ENCODE results near the gene AVL9. TPM values are rescaled to one million over a fixed set of nuclear protein-coding genes. Genes with fewer than 3 reads are reported as not detected.
"Not testable (repeated sequence)": the region's sequence is repeated elsewhere in the genome, so short reads cannot be mapped to it uniquely, and the experiment has no call there.

The AVL9 gene
- total and polyA plus RNA-seq, 2 donors (not counting 1 experiment from before 2014, with no cell fraction given) = 15.4 to 48.0 TPM

GRCh38 chr7:32634798-32635393, 139.6 kb downstream of the AVL9 start:
- H3K27me3 Mint-ChIP-seq; H3K9ac ChIP-seq (ENCODE audit: low read length); H3K4me3 Mint-ChIP-seq; H3K9me3 Mint-ChIP-seq (ENCODE audit: insufficient read depth); CTCF ChIA-PET; intact Hi-C loops (cut with micrococcal nuclease); H3K4me2 ChIP-seq (replicated peaks; ENCODE audit: low read depth, low read length, poor library complexity, severe bottlenecking); H3K36me3 ChIP-seq (replicated peaks in 1 of 2; ENCODE audit: control extremely low read depth in 1 of 2, control insufficient read depth in 1 of 2, extremely low read depth in 1 of 2, insufficient read depth in 2 of 2, low read length in 1 of 2); DNase-seq; POLR2A ChIA-PET; ATAC-seq (ENCODE audit: low read depth); H2AFZ ChIP-seq (ENCODE audit: insufficient read depth, low read depth, low read length, poor library complexity, severe bottlenecking); H3K4me3 ChIP-seq (ENCODE audit: control extremely low read depth in 1 of 5, extremely low read depth in 1 of 5, insufficient read depth in 1 of 5, low read depth in 2 of 5, low read length in 4 of 5); H3K27me3 ChIP-seq (replicated peaks in 1 of 4; ENCODE audit: control extremely low read depth in 1 of 4, control insufficient read depth in 3 of 4, insufficient read depth in 4 of 4, low read length in 3 of 4); H3K9me3 ChIP-seq (ENCODE audit: control extremely low read depth in 1 of 3, control insufficient read depth in 2 of 3, insufficient read depth in 1 of 3, low read length in 2 of 3); H3K27ac ChIP-seq (ENCODE audit: low read length in 2 of 2); H3K79me2 ChIP-seq (ENCODE audit: control insufficient read depth, insufficient read depth, low read length); H4K20me1 ChIP-seq (ENCODE audit: control insufficient read depth, insufficient read depth, low read length, poor library complexity, severe bottlenecking); H3K27ac Mint-ChIP-seq: not testable (repeated sequence)
- H3K4me1 Mint-ChIP-seq = peaks cover 32% of the 10 kb centered on the region
- H3K4me1 ChIP-seq (ENCODE audit: control insufficient read depth in 2 of 2, insufficient read depth in 2 of 2, low read length in 2 of 2) = peaks cover 19 to 22% of the 10 kb centered on the region in 2 donors
- WGBS (ENCODE audit: insufficient coverage) = no CpG with 5 or more reads among the region's 1 CpG

GRCh38 chr7:32636725-32637462, 141.6 kb downstream of the AVL9 start:
- ATAC-seq (ENCODE audit: low read depth); H3K27ac Mint-ChIP-seq; H3K79me2 ChIP-seq (ENCODE audit: control insufficient read depth, insufficient read depth, low read length); H3K27me3 ChIP-seq (replicated peaks in 1 of 4; ENCODE audit: control extremely low read depth in 1 of 4, control insufficient read depth in 3 of 4, insufficient read depth in 4 of 4, low read length in 3 of 4); H3K4me3 Mint-ChIP-seq; H3K4me2 ChIP-seq (replicated peaks; ENCODE audit: low read depth, low read length, poor library complexity, severe bottlenecking); H2AFZ ChIP-seq (ENCODE audit: insufficient read depth, low read depth, low read length, poor library complexity, severe bottlenecking); H3K4me3 ChIP-seq (ENCODE audit: control extremely low read depth in 1 of 5, extremely low read depth in 1 of 5, insufficient read depth in 1 of 5, low read depth in 2 of 5, low read length in 4 of 5); intact Hi-C loops (cut with micrococcal nuclease); CTCF ChIA-PET; H4K20me1 ChIP-seq (ENCODE audit: control insufficient read depth, insufficient read depth, low read length, poor library complexity, severe bottlenecking); H3K9me3 ChIP-seq (ENCODE audit: control extremely low read depth in 1 of 3, control insufficient read depth in 2 of 3, insufficient read depth in 1 of 3, low read length in 2 of 3); H3K27me3 Mint-ChIP-seq; H3K9ac ChIP-seq (ENCODE audit: low read length); POLR2A ChIA-PET; H3K27ac ChIP-seq (ENCODE audit: low read length in 2 of 2); DNase-seq; H3K36me3 ChIP-seq (replicated peaks in 1 of 2; ENCODE audit: control extremely low read depth in 1 of 2, control insufficient read depth in 1 of 2, extremely low read depth in 1 of 2, insufficient read depth in 2 of 2, low read length in 1 of 2); H3K9me3 Mint-ChIP-seq (ENCODE audit: insufficient read depth): not testable (repeated sequence)
- WGBS (ENCODE audit: insufficient coverage) = 94% methylated on average over 5 of the region's 5 CpGs
- peaks cover 22% of the 10 kb centered on the region in 2 donors for H3K4me1 ChIP-seq (ENCODE audit: control insufficient read depth in 2 of 2, insufficient read depth in 2 of 2, low read length in 2 of 2)
- H3K4me1 Mint-ChIP-seq = peaks cover 36% of the 10 kb centered on the region

- H3K27me3 ChIP-seq (replicated peaks in 1 of 4; ENCODE audit: control extremely low read depth in 1 of 4, control insufficient read depth in 3 of 4, insufficient read depth in 4 of 4, low read length in 3 of 4); ATAC-seq (ENCODE audit: low read depth); CTCF ChIA-PET; DNase-seq; H3K27ac Mint-ChIP-seq; H3K27ac ChIP-seq (ENCODE audit: low read length in 2 of 2); H4K20me1 ChIP-seq (ENCODE audit: control insufficient read depth, insufficient read depth, low read length, poor library complexity, severe bottlenecking); H3K79me2 ChIP-seq (ENCODE audit: control insufficient read depth, insufficient read depth, low read length); intact Hi-C loops (cut with micrococcal nuclease); H3K4me3 Mint-ChIP-seq; H3K9me3 Mint-ChIP-seq (ENCODE audit: insufficient read depth); H3K36me3 ChIP-seq (replicated peaks in 1 of 2; ENCODE audit: control extremely low read depth in 1 of 2, control insufficient read depth in 1 of 2, extremely low read depth in 1 of 2, insufficient read depth in 2 of 2, low read length in 1 of 2); H3K9me3 ChIP-seq (ENCODE audit: control extremely low read depth in 1 of 3, control insufficient read depth in 2 of 3, insufficient read depth in 1 of 3, low read length in 2 of 3); H3K4me2 ChIP-seq (replicated peaks; ENCODE audit: low read depth, low read length, poor library complexity, severe bottlenecking); H3K9ac ChIP-seq (ENCODE audit: low read length); H3K27me3 Mint-ChIP-seq; POLR2A ChIA-PET; H2AFZ ChIP-seq (ENCODE audit: insufficient read depth, low read depth, low read length, poor library complexity, severe bottlenecking); H3K4me3 ChIP-seq (ENCODE audit: control extremely low read depth in 1 of 5, extremely low read depth in 1 of 5, insufficient read depth in 1 of 5, low read depth in 2 of 5, low read length in 4 of 5): not testable (repeated sequence)
- peaks cover 22% of the 10 kb centered on the region in 2 donors for H3K4me1 ChIP-seq (ENCODE audit: control insufficient read depth in 2 of 2, insufficient read depth in 2 of 2, low read length in 2 of 2)
- H3K4me1 Mint-ChIP-seq = peaks cover 36% of the 10 kb centered on the region
These were observed 142.3 kb downstream of the AVL9 start for GRCh38 chr7:32637611-32638010.
